Stomach (tissue), 9 donors: Measurements from ENCODE around the gene ATAD3A. TPM values are rescaled to one million over a fixed set of nuclear protein-coding genes. Genes with fewer than 3 reads are reported as not detected.

ENCODE experiments used
- DNase-seq, 2 donors: peaks; one replicate each; pipeline versions ENCODE4 v3.0.0 to v3.0.0-alpha.2; 2013 to 2019
- H3K27ac ChIP-seq, 5 donors: fragments of 200-600 bp in 4 of 5; sonication (generic) in 4 of 5; one replicate each; pipeline ENCODE4 v1.5.1; 2013 to 2019; ENCODE audit warnings: mild to moderate bottlenecking in 1 of 5, moderate library complexity in 1 of 5
- H3K27me3 ChIP-seq, 3 donors: fragments of 200-600 bp; sonication (generic); one replicate each; pipeline ENCODE4 v1.5.1; 2017 to 2019; ENCODE audit warnings: mixed run types in 1 of 3
- H3K36me3 ChIP-seq, 4 donors: fragments of 200-600 bp; sonication (generic); 1 replicate in 3 of 4; 2 replicates in 1 of 4; pipeline ENCODE4 v1.5.1; 2016 to 2019
- H3K4me1 ChIP-seq, 4 donors: fragments of 200-600 bp; sonication (generic); one replicate each; pipeline ENCODE4 v1.5.1; 2016 to 2019
- H3K4me3 ChIP-seq, 4 donors: fragments of 200-600 bp; sonication (generic) in 3 of 4; one replicate each; pipeline ENCODE4 v1.5.1; 2016 to 2019; ENCODE audit warnings: mild to moderate bottlenecking in 1 of 4
- H3K9me3 ChIP-seq, 4 donors: fragments of 200-600 bp; sonication (generic); one replicate each; pipeline ENCODE4 v1.5.1; 2016 to 2019
- EP300 ChIP-seq: sonication (generic); formaldehyde crosslinking; IDR thresholded peaks from one replicate; pipeline ENCODE4 v1.6.1; 2017; ENCODE audit warnings: antibody characterized with exemption
- POLR2A ChIP-seq, 4 donors: fragments of 450-650 bp; IDR thresholded peaks; one replicate each; pipeline ENCODE4 v1.6.1; 2016; ENCODE audit warnings: antibody characterized with exemption in 4 of 4, control low read depth in 2 of 4, mild to moderate bottlenecking in 1 of 4, moderate library complexity in 1 of 4
- POLR2AphosphoS5 ChIP-seq, 3 donors: sonication (generic); formaldehyde crosslinking; IDR thresholded peaks; one replicate each; pipeline ENCODE4 v1.6.1; 2016; ENCODE audit warnings: antibody characterized with exemption in 3 of 3
- WGBS, 5 donors: extraction: QIAGEN DNeasy Blood & Tissue Kit in 3 of 5; methylation state at CpG; one replicate each; pipeline versions ENCODE4 v1.1.5 to v1.1.7; 2013 to 2018; 5-methylcytosine and 5-hydroxymethylcytosine counted together
- intact Hi-C: fragments of 100-400 bp; cut with DNase I; formaldehyde crosslinking; loops from one replicate; pipeline ENCODE4 v1.15.1; 2023; ENCODE audit warnings: low total_unique reads
- polyA plus RNA-seq, 3 donors: library from polyadenylated mRNA; stranded (reverse); fragments of 200-250 nt; gene quantifications; one replicate each; pipeline ENCODE4 v1.2.3, GENCODE V29; 2013
- total RNA-seq, 5 donors: library from RNA; depleted of rRNA; stranded (reverse); fragments of >200 nt; gene quantifications; one replicate each; pipeline versions ENCODE4 v1.1.0 to v1.2.3, GENCODE V29; 2014 to 2016
- TF ChIP-seq, protein P1 (sequence below), 7 experiments: fragments of 450-650 bp in 4 of 7; fragments of 200-600 bp in 3 of 7; sonication (generic) in 3 of 7; IDR thresholded peaks; one replicate each; pipeline ENCODE4 v1.5.1; 2016 to 2019; ENCODE audit warnings: antibody characterized with exemption in 7 of 7, control low read depth in 2 of 7, mild to moderate bottlenecking in 1 of 7
- donor health status: healthy with polysubstance abuse.
- donor health status: Bipolar disorder and iron deficiency.
- donor health status: healthy.

ATAD3A gene
- total and polyA plus RNA-seq, 8 donors: 10.6 to 92.1 (median 18.7) TPM

GRCh38 chr1:1487701-1488100 lies 24.3 kb upstream of the ATAD3A start:
- H3K27me3 ChIP-seq: no peaks in the 10 kb centered on the region
- H3K4me3 ChIP-seq: no peak overlapping the region
- intact Hi-C loops: no loop called here
- 85 to 98% (median 95%) methylated on average over 2 to 18 of the region's 18 CpGs for WGBS, 5 donors
- H3K9me3 ChIP-seq: peaks cover 0 to 11% (median 3%) of the 10 kb centered on the region in 4 donors
- no peaks in the 10 kb centered on the region for H3K4me1 ChIP-seq
- H3K36me3 ChIP-seq: peaks cover 57 to 100% (median 97%) of the 10 kb centered on the region in 4 donors
- no peak overlapping the region for H3K27ac ChIP-seq
- TF ChIP-seq, protein P1, sequence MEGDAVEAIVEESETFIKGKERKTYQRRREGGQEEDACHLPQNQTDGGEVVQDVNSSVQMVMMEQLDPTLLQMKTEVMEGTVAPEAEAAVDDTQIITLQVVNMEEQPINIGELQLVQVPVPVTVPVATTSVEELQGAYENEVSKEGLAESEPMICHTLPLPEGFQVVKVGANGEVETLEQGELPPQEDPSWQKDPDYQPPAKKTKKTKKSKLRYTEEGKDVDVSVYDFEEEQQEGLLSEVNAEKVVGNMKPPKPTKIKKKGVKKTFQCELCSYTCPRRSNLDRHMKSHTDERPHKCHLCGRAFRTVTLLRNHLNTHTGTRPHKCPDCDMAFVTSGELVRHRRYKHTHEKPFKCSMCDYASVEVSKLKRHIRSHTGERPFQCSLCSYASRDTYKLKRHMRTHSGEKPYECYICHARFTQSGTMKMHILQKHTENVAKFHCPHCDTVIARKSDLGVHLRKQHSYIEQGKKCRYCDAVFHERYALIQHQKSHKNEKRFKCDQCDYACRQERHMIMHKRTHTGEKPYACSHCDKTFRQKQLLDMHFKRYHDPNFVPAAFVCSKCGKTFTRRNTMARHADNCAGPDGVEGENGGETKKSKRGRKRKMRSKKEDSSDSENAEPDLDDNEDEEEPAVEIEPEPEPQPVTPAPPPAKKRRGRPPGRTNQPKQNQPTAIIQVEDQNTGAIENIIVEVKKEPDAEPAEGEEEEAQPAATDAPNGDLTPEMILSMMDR (IDR thresholded peaks at IDR 0.05): no peak
- no peak for TF ChIP-seq POLR2AphosphoS5 (IDR thresholded peaks at IDR 0.05)
- no peak for TF ChIP-seq EP300
- no peak for TF ChIP-seq POLR2A (IDR thresholded peaks at IDR 0.05)
- DNase-seq: no peak

- Histone ChIP-seq H3K4me1 (no peaks in the 10 kb centered on the region), H3K4me3 (no peak overlapping the region), H3K36me3 (peaks cover 41 to 100% (median 97%) of the 10 kb centered on the region in 4 donors), H3K27me3 (no peaks in the 10 kb centered on the region), H3K27ac (no peak overlapping the region), H3K9me3 (peaks cover 0 to 23% (median 12%) of the 10 kb centered on the region in 4 donors)
- DNase-seq: no peak
- intact Hi-C loops: no loop called here
- TF ChIP-seq POLR2A (IDR thresholded peaks at IDR 0.05): no peak
- no peak for TF ChIP-seq EP300
- TF ChIP-seq, protein P1 (IDR thresholded peaks at IDR 0.05): no peak
- no peak for TF ChIP-seq POLR2AphosphoS5 (IDR thresholded peaks at IDR 0.05)
- 95 to 100% (median 98%) methylated on average over 8 to 16 of the region's 16 CpGs for WGBS, 5 donors
These were observed 22.7 kb upstream of the ATAD3A start for GRCh38 chr1:1489231-1489630.

- Histone ChIP-seq H3K36me3 (peaks cover 40 to 100% (median 96%) of the 10 kb centered on the region in 4 donors), H3K27me3 (no peaks in the 10 kb centered on the region), H3K4me3 (no peak overlapping the region), H3K4me1 (no peaks in the 10 kb centered on the region), H3K9me3 (peaks cover 0 to 23% (median 12%) of the 10 kb centered on the region in 4 donors), H3K27ac (no peak overlapping the region)
- DNase-seq: no peak
- intact Hi-C loops: no loop called here
- WGBS, 5 donors: 93 to 98% (median 96%) methylated on average over 17 to 19 of the region's 19 CpGs
- TF ChIP-seq EP300: no peak
- TF ChIP-seq POLR2AphosphoS5 (IDR thresholded peaks at IDR 0.05): no peak
- TF ChIP-seq POLR2A (IDR thresholded peaks at IDR 0.05): no peak
These were observed 22.1 kb upstream of the ATAD3A start for GRCh38 chr1:1489861-1490260.

DNA sequence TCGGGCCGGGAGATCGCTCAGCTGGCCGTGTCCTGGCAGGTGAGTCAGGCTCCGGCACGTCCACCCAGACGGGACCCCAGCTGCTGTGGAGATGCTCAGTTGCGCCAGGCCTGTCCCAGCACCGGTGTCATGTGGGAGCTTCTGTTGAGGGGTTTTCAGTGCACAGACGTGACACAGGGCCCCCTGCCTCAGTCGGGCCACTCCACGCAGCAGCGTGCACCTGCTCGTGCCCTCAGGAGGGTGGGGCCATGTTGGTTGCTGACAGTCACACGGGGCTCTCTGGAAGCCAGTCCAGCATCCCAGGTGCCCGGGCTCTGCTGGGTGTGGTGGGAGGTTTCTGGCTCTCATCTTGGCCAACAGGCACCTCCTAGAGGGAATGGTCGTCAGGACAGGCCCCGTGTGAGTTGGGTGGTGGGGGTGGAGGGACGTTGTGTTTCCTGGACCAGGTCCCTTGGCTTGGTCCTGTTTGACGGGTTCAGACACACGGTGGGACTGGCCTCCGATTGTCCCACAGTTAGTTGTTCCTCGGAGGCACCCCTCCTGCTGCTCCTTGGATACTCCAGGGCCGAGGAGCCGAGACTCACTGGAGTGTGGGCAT lies 21.2 kb upstream of the ATAD3A start:
- H3K4me3 ChIP-seq: no peak overlapping the region
- WGBS, 5 donors: 95 to 99% (median 97%) methylated on average over 6 to 19 of the region's 25 CpGs
- intact Hi-C loops: no loop called here

More for the DNA sequence above, 21.2 kb upstream of the ATAD3A start:
- Histone ChIP-seq H3K4me1 (no peaks in the 10 kb centered on the region), H3K9me3 (peaks cover 0 to 23% (median 12%) of the 10 kb centered on the region in 4 donors), H3K36me3 (peaks cover 34 to 100% (median 96%) of the 10 kb centered on the region in 4 donors), H3K27me3 (no peaks in the 10 kb centered on the region), H3K27ac (no peak overlapping the region)
- DNase-seq: no peak
- TF ChIP-seq POLR2AphosphoS5 (IDR thresholded peaks at IDR 0.05) (no peak), EP300 (no peak), POLR2A (IDR thresholded peaks at IDR 0.05) (no peak)
- TF ChIP-seq, protein P1 (IDR thresholded peaks at IDR 0.05): no peak
